Activated naive CD8-positive, alpha-beta T cell treated with anti-CD3 and anti-CD28 coated beads, Interleukin-2, amount 10 ng/mL, durations not matched to agents 7 days and 5 days (primary cell): ENCODE results near the gene KIF12. TPM values are rescaled to one million over a fixed set of nuclear protein-coding genes. Genes with fewer than 3 reads are reported as not detected.
"Not testable (repeated sequence)": the region's sequence is repeated elsewhere in the genome, so short reads cannot be mapped to it uniquely, and the experiment has no call there.

ENCODE experiments used
- ATAC-seq: fragments of 150-1000 bp; cut with Tn5 transposase; one replicate; pipeline ENCODE4 v1.10.0; 2021; ENCODE audit warnings: low read depth, moderate library complexity
- POLR2A ChIA-PET: fragments of 350-600 bp; sonication (Branson Sonifier 250); formaldehyde crosslinking; loops from one replicate; lab custom pipeline; 2021; ENCODE audit warnings: antibody characterized with exemption; lab: Charles Lee
- DNase-seq: peaks from one replicate; pipeline ENCODE4 v3.0.0; 2021
- H3K27ac Mint-ChIP-seq: one replicate; pipeline ENCODE4 v1.8.0; 2022; ENCODE audit warnings: mild to moderate bottlenecking, mixed read lengths
- H3K27me3 Mint-ChIP-seq: one replicate; pipeline ENCODE4 v1.8.0; 2022; ENCODE audit warnings: mild to moderate bottlenecking, moderate library complexity, mixed read lengths
- H3K36me3 Mint-ChIP-seq: one replicate; pipeline ENCODE4 v1.8.0; 2021; ENCODE audit warnings: mild to moderate bottlenecking, mixed read lengths
- H3K4me1 Mint-ChIP-seq: one replicate; pipeline ENCODE4 v1.8.0; 2021; ENCODE audit warnings: mixed read lengths
- H3K4me3 Mint-ChIP-seq: one replicate; pipeline ENCODE4 v1.8.0; 2022; ENCODE audit warnings: mild to moderate bottlenecking, moderate library complexity, mixed read lengths
- H3K9me3 Mint-ChIP-seq: one replicate; pipeline ENCODE4 v1.8.0; 2021; ENCODE audit warnings: mixed read lengths
- total RNA-seq, 2 experiments: library from RNA; stranded (reverse); gene quantifications; one replicate each; pipeline ENCODE4 v1.2.3, GENCODE V29; 2021

KIF12 gene
- total RNA-seq, 2 experiments from 2014 or later: not detected

DNA sequence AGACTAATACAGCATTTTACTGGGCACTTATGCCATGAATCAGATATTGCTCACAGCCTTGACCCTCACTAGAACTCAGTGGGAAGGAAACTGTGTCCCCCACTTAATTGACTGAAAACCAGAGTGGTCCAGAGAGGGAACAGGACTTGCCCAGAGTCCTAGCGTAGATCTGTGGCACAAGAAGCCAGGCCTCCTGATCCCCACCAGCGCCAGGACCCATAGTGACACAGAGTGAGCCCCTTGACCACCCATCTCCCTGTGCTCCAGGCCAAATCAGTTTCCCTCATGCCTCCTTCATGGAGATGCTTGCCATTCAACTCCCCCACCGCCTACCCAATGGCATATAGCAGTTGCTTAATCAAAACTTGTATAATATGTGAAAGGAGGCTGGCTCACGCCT lies 8.3 kb downstream of the KIF12 start:
- Mint-ChIP-seq H3K4me1 (no peaks in the 10 kb centered on the region), H3K9me3 (no peaks in the 10 kb centered on the region), H3K27me3 (peaks cover 2% of the 10 kb centered on the region), H3K36me3 (no peaks in the 10 kb centered on the region), H3K27ac (no peak overlapping the region), H3K4me3 (no peak overlapping the region)
- ATAC-seq: no peak
- no peak for DNase-seq
- POLR2A ChIA-PET: no interaction called here

DNA sequence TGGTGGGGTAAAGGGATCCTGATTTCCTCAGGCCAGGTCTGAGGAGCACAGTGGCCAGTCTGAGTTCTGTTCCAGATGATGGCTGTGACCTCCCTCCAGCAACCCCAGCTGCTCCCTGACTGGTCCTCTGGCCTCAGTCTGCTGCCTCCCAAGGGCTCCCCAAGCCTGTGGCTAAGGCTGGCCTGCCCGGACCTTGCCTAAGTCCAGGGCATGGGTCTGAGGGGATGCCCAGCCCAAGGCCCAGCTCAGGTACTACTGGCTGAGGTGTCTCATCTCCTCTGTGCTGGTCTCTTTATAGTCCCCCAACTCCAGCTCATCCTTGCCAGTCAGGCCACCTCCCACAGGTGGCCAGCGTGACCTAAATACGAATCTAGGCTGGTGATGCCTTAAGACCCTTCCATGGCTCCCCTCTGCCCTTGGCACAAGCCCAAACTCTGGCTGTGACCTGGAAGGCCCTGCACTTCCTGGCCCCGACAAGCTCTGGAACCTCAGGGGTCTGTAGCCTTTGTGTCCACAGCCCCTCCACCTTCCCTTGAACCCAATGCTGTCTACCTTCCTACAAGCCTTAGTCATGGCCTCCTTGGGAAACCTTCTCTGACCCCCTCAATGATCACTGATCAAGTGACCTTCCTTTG lies 9.8 kb downstream of the KIF12 start:
- POLR2A ChIA-PET: no interaction called here
- DNase-seq (no peak), ATAC-seq (no peak)
- no peaks in the 10 kb centered on the region for H3K9me3 Mint-ChIP-seq
- no peaks in the 10 kb centered on the region for H3K4me1 Mint-ChIP-seq
- peaks cover 2% of the 10 kb centered on the region for H3K27me3 Mint-ChIP-seq
- no peak overlapping the region for H3K4me3 Mint-ChIP-seq
- no peak overlapping the region for H3K27ac Mint-ChIP-seq
- no peaks in the 10 kb centered on the region for H3K36me3 Mint-ChIP-seq

DNA sequence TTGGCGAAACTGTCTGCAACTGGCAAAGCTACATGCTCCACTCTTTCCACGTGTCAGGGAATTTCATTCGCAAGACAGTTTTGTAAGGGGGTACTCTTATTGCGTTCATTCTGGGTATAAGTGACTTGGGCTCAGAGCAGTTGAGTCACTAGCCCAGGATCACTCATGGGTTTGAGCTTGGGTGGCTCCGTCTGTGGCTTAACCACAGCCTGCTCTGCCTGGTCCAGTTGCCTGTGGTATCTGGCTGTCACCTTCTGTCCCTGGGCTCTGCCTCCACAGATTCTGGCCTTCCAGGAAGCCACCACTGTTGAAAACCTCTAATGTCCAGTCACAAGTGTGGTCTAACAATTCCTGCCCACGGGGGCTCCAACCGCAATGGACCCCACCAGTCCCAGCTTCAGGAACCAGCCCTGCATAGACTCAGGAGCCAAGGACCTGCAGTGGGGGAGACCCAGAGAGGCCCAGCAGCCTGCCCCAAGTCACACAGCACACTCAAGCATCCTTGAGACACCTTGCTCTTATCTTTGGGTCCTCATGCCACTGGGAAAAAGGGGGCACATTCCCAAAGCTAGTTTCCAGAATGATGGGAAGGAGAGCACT lies 10.4 kb downstream of the KIF12 start:
- H3K27ac Mint-ChIP-seq: no peak overlapping the region
- no peaks in the 10 kb centered on the region for H3K9me3 Mint-ChIP-seq
- no peaks in the 10 kb centered on the region for H3K36me3 Mint-ChIP-seq
- H3K27me3 Mint-ChIP-seq: peaks cover 2% of the 10 kb centered on the region
- DNase-seq (no peak), ATAC-seq (no peak)
- POLR2A ChIA-PET: no interaction called here
- H3K4me1 Mint-ChIP-seq: no peaks in the 10 kb centered on the region
- H3K4me3 Mint-ChIP-seq: no peak overlapping the region

DNA sequence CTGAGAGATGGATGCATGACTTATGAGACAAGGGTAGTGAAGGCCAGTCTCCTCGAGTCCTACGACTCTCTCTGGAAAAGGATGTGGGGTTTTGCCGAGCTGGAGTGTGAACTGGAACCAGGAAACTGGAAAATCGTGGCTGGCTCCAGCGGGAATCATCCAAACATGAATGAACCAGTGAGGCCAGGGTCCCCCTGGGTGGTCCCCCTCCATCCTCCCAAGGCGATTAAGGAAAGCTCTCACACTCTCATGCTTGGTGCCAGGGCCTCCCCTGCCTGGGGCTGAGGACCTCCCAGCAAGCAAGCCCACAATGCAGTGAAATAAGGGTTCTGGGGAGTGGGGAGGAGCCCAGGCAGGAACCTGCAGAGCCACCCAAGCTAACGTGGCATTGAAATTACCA lies 11.4 kb downstream of the KIF12 start:
- DNase-seq (no peak), ATAC-seq (no peak)
- no peaks in the 10 kb centered on the region for H3K4me1 Mint-ChIP-seq
- H3K27ac Mint-ChIP-seq: no peak overlapping the region
- no peaks in the 10 kb centered on the region for H3K9me3 Mint-ChIP-seq
- H3K36me3 Mint-ChIP-seq: no peaks in the 10 kb centered on the region
- POLR2A ChIA-PET: no interaction called here
- no peak overlapping the region for H3K4me3 Mint-ChIP-seq
- peaks cover under 1% of the 10 kb centered on the region for H3K27me3 Mint-ChIP-seq

DNA sequence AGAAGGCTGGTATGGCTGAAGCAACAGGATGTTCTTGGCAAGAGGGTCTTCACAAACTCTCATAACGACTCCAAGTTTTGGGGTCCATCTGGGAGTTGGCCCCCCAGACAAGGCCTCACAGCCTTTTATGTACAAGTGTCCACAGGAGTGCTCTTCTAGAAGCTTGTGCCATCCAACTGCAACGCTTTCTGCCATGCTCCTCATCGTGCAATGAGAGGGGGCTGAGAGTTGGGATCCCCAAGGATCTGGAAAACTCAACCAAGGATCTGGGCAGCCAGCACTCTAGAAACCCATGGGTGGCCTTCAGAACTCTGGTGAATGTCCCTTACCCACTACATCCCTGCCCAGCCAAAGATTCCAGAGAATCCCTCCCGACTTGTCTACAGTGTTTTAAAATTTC lies 12.5 kb downstream of the KIF12 start:
- no peak overlapping the region for H3K27ac Mint-ChIP-seq
- no peaks in the 10 kb centered on the region for H3K4me1 Mint-ChIP-seq
- no peak for DNase-seq
- H3K4me3 Mint-ChIP-seq: no peak overlapping the region
- no peaks in the 10 kb centered on the region for H3K9me3 Mint-ChIP-seq
- H3K36me3 Mint-ChIP-seq: no peaks in the 10 kb centered on the region
- ATAC-seq: no peak
- H3K27me3 Mint-ChIP-seq: no peaks in the 10 kb centered on the region
- POLR2A ChIA-PET: no interaction called here

DNA sequence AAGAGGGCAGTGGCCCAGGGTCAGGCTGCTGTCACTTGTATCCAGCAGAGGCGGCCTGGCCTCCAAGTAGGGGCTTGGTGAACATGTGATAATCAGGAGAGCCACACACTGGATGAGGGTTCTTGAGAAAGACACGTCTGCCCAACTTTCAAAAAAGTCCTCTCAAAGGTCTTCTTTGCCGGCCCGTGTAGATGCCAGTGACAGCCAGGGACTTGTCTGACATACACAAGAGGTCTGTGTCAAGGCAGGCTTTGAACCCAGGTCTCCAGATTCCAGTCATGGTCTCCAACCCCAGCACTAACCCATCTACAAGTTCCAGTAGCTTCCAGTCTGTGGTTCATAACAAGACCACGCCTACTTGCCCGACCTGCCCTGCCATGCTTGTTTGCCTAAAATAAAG lies 13.1 kb downstream of the KIF12 start:
- ATAC-seq (no peak), DNase-seq (no peak)
- no peaks in the 10 kb centered on the region for H3K9me3 Mint-ChIP-seq
- no peaks in the 10 kb centered on the region for H3K27me3 Mint-ChIP-seq
- no peak overlapping the region for H3K4me3 Mint-ChIP-seq
- H3K27ac Mint-ChIP-seq: no peak overlapping the region
- no peaks in the 10 kb centered on the region for H3K4me1 Mint-ChIP-seq
- H3K36me3 Mint-ChIP-seq: no peaks in the 10 kb centered on the region
- POLR2A ChIA-PET: no interaction called here

DNA sequence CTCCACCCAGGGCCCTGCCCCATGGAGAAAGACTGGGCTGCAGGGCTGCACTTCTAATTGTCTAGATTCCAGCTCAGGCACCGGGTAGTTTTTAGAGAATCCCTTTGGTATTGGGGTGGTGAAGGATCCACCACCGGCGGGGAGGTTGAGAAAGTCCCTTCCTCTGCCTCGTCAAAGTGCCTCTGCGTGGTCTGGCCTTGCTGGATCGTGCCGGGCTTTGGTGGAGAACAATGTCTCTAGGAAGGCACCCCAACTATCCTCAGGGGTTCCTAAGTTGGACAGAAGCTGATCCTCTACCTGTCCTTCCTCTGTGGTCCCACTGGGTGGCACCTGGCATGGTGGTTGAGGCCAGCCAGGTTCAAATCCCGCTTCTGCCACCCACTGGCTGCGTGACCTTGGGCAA lies 13.7 kb downstream of the KIF12 start:
- ATAC-seq (no peak), DNase-seq (no peak)
- POLR2A ChIA-PET: no interaction called here
- Mint-ChIP-seq H3K27me3 (no peaks in the 10 kb centered on the region), H3K9me3 (no peaks in the 10 kb centered on the region), H3K4me3 (no peak overlapping the region), H3K4me1 (no peaks in the 10 kb centered on the region), H3K36me3 (no peaks in the 10 kb centered on the region), H3K27ac (no peak overlapping the region)

DNA sequence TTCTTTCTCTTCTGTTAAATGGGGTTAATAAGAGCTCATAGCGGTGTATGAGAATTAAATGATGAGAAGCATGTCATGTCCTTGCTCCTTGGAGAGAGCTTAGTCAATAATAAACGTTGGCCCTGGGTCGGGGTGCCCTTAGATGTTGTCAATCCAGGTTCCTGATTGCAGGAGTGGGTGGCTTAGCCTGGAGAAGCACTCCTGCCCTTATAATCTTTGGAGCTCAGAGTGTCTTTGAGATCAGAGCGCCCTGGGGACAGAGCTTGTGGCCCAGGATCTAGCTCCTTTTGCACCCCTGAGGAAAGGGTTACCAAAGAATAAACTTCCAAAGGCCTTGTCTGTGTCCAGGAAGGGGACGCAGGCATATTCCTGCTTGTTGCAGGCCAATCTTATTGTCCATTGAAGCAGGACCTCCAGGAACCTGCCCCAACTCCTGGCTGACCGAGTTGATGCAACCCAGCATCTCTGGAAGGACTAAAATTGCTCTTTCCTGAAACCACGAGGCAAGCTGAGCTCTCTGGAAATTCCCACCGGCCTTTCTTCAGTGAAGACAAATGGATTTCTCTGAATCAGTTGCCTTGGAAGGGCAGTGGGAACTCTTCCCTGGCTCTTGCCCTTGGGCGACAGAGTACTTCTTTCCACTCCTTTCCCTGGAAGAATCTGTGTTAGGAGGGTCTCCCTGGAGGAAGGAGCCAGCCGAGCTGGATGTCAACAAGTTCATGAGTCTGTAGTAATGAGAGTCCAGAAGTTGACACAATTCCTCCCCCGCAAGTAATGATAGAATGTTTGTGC lies 14.6 kb downstream of the KIF12 start:
- POLR2A ChIA-PET: no interaction called here
- DNase-seq (no peak), ATAC-seq (no peak)
- H3K36me3 Mint-ChIP-seq: no peaks in the 10 kb centered on the region
- no peaks in the 10 kb centered on the region for H3K27me3 Mint-ChIP-seq
- H3K4me1 Mint-ChIP-seq: no peaks in the 10 kb centered on the region
- no peak overlapping the region for H3K27ac Mint-ChIP-seq
- no peaks in the 10 kb centered on the region for H3K9me3 Mint-ChIP-seq
- no peak overlapping the region for H3K4me3 Mint-ChIP-seq

DNA sequence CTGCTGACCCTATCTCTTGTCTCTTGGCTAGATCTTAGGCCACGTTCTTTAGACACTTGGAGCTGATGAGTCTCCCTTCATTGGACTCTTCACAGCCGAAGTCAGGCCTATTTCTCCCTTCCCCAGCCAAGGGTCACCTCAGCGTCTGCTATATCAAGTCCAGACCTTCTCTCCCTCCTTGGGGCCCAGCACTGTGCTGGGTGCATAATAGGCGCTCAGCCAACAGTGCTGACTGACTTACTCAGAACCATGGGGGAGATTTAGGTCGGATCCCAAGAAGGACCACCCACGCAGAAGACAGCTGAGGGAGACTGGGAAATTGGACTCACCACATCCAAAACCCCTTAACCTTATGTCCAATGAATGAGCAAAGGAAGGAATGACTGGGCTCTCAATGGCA lies 15.4 kb downstream of the KIF12 start:
- no peaks in the 10 kb centered on the region for H3K27me3 Mint-ChIP-seq

DNA sequence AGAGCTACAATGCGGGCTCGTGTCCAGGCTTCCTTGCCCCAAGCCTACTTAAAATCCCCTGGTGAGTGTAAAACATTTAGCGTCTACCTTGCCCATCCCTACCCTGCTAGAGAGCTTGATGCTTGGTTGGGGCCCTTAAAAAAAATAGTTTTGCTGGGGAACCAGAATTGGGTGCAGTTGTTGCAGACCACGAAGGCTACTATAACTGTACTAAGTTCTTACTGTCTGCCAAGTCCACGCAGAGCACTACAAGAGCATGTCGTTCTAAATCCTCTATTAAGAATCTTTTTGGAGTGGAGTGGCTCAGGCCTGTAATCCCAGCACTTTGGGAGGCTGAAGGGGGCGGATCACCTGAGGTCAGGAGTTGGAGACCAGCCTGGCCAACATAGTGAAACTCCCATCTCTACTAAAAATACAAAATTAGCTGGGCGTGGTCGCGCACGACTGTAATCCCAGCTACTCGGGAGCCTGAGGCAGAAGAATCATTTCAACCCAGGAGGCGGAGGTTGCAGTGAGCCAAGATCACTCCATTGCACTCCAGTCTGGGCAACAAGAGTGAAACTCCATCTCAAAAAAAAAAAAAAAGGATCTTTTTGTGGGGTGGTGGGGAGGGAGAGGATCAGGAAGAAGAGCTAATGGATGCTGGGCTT lies 16.2 kb downstream of the KIF12 start:
- H3K27ac Mint-ChIP-seq, H3K27me3 Mint-ChIP-seq, POLR2A ChIA-PET, H3K36me3 Mint-ChIP-seq, H3K9me3 Mint-ChIP-seq, ATAC-seq, DNase-seq, H3K4me3 Mint-ChIP-seq, H3K4me1 Mint-ChIP-seq: not testable (repeated sequence)

More for the DNA sequence above, 15.4 kb downstream of the KIF12 start:
- Mint-ChIP-seq H3K36me3 (no peaks in the 10 kb centered on the region), H3K4me1 (no peaks in the 10 kb centered on the region), H3K9me3 (no peaks in the 10 kb centered on the region), H3K27ac (no peak overlapping the region), H3K4me3 (no peak overlapping the region)
- no peak for DNase-seq
- POLR2A ChIA-PET: no interaction called here
- no peak for ATAC-seq

DNA sequence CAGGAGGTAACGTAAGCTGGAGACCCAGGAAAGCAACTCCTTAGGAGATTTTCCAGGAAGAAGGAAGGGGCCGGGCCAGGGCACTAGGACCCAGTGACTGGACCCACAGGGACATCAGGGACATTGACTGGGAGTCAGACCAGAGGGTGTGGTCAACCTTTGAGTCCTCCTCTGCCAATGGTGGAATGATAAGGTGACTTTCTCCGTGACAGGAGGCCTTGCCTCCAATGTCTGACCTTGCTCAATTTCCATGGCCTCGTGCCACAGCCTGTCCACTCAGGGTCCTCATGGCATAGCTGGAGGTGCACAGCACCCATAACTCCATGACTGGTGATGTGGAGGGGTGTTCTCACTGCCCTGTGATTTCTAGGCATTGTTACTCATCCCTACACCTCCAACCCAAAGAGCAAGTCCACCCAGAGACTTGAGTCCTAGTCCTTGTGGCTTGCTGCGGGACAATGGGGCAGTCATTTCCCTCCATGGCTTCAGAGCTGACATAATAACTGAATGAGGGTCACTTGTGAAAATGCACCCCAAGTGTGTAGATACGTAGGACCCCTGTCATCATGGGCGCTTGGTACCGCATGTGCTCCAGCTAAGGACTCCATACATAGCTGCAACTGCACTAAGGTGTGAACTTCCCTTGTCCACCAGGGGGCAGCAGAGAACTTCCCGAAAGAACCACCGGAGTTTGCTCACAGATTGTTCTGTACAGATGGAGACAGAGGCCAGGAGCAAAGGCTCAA lies 16.9 kb downstream of the KIF12 start:
- H3K27me3 Mint-ChIP-seq: no peaks in the 10 kb centered on the region
- POLR2A ChIA-PET: interaction anchor here (0.6 kb wide), 1 partner anchor 220 kb away, joined by 3 read pairs; no protein-coding TSS in a partner anchor
- no peak overlapping the region for H3K4me3 Mint-ChIP-seq
- no peaks in the 10 kb centered on the region for H3K4me1 Mint-ChIP-seq
- H3K27ac Mint-ChIP-seq: no peak overlapping the region
- DNase-seq (peak; percentile 70), ATAC-seq (peak; percentile 87)
- H3K36me3 Mint-ChIP-seq: no peaks in the 10 kb centered on the region
- no peaks in the 10 kb centered on the region for H3K9me3 Mint-ChIP-seq

DNA sequence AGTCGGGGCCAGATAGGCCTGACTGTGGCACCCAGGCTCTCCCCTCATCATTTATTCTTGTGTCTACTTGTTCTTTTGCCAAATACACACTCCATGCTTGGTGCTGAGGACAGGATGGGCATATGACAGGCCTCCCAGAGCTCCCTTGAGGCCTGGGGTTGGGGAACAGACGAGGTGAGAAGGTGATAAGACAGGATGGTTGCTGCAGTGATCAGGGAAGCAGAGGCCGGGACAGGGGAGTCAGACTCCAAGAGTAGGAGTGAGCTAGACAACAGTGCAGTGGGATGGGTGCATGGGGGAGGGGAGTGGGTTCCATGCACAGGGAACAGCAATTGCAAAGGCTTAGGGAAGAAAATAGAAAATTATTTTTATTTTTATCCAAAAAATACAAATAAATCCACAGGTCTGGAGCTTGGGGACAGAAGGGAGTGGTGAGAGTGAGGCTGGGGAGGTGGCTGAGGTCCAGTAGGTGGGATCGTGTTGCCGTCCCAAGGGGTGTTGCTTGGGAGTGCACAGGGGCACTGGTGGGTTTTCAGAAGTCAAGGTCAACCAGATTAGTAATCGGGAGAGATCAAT lies 17.6 kb downstream of the KIF12 start:
- Mint-ChIP-seq H3K27me3 (no peaks in the 10 kb centered on the region), H3K9me3 (no peaks in the 10 kb centered on the region), H3K27ac (no peak overlapping the region), H3K4me1 (no peaks in the 10 kb centered on the region), H3K36me3 (no peaks in the 10 kb centered on the region), H3K4me3 (no peak overlapping the region)
- DNase-seq: no peak
- no peak for ATAC-seq
- POLR2A ChIA-PET: no interaction called here
